KOPT-K1 (cell line): ENCODE data around the gene CLTCL1.
"Not testable (repeated sequence)": the region's sequence is repeated elsewhere in the genome, so short reads cannot be mapped to it uniquely, and the experiment has no call there.

ENCODE experiments used
- H3K27ac ChIP-seq: fragments of 200-600 bp; sonication (generic); 2 replicates; pipeline ENCODE4 v1.5.1; 2016; ENCODE audit warnings: antibody characterized with exemption, mild to moderate bottlenecking, low read depth, low read length; ENCODE audit not compliant: poor library complexity, severe bottlenecking
- H3K36me3 ChIP-seq: fragments of 200-600 bp; sonication (generic); 2 replicates; pipeline ENCODE4 v1.5.1; 2017; ENCODE audit warnings: antibody characterized with exemption, mild to moderate bottlenecking, low read length, moderate library complexity; ENCODE audit not compliant: insufficient read depth
- H3K9me3 ChIP-seq: fragments of 200-600 bp; sonication (generic); 2 replicates; pipeline ENCODE4 v1.5.1; 2017; ENCODE audit warnings: antibody characterized with exemption, low read length, mild to moderate bottlenecking; ENCODE audit not compliant: insufficient read depth, poor library complexity, severe bottlenecking

The CLTCL1 gene

DNA sequence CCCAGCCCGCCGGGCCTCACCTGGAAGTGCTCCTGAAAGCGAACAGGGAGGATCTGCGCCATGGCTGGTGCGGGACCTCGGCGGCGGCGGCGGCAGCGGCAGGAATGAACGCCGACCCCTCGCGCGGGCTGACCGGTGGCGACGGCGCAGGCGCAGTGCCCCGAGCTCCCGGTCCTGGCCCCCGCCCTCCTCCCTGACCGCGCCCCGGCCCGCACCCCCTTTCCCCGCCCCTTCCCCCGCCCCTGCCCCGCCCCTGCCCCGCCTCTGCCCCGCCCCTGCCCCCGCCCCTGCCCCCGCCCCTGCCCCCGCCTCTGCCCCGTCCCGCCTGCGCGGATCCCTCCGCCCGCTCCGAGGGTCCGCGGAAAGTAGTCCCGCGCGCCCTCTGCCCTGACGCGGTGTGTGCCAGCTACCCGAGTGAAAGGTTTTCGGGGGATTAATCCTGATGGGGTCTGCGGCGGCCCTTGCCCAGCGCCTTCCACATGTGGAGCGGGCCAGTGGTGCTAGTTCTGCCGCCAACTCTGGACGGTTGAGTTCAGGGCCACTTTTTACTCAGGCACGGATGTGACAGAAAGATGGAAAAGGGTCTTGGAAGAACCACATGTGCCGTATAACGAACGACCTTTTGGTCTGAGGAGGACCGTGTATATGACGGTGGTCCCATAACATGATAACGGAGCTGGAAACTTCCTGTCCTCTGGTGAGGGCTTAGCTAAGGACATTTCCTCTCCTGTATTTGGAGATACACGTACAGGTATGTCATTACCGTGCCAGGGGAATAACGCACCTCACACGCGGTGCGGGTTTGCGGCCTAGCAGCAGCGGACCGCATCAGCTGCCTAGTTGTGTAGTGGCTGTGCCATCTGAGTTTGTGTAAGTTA, at the start of gene CLTCL1:
TSS of gene CLTCL1 (minus strand) at position 140 of the 878 bp plus-strand sequence. CDS start at position 62, 78 bp downstream.
- H3K27ac ChIP-seq: peak within 1 kb of the TSS; percentile 72
- H3K9me3 ChIP-seq: no peaks in the 10 kb centered on the region
- no peaks in the 10 kb centered on the region for H3K36me3 ChIP-seq

DNA sequence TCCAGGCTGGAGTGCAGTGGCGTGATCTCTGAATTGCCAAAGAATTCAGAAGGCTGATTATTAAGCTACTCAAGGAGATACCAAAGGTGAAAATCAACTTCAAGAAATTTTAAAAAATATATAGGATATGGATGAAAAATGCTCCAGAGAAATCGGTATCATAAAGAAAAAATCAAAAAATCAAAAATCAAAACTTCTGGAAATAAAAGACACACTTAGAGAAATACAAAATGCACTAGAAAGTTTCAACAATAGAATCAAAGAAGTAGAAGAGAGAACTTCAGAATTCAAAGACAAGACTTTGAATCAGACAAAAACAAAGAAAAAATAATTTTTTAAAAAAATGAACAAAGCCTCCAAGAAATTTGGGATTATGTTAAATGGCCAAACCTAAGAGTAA, 45.6 kb upstream of the CLTCL1 start:
- Histone ChIP-seq H3K27ac (no peak overlapping the region), H3K36me3 (peaks cover 99% of the 10 kb centered on the region), H3K9me3 (peaks cover 79% of the 10 kb centered on the region)

DNA sequence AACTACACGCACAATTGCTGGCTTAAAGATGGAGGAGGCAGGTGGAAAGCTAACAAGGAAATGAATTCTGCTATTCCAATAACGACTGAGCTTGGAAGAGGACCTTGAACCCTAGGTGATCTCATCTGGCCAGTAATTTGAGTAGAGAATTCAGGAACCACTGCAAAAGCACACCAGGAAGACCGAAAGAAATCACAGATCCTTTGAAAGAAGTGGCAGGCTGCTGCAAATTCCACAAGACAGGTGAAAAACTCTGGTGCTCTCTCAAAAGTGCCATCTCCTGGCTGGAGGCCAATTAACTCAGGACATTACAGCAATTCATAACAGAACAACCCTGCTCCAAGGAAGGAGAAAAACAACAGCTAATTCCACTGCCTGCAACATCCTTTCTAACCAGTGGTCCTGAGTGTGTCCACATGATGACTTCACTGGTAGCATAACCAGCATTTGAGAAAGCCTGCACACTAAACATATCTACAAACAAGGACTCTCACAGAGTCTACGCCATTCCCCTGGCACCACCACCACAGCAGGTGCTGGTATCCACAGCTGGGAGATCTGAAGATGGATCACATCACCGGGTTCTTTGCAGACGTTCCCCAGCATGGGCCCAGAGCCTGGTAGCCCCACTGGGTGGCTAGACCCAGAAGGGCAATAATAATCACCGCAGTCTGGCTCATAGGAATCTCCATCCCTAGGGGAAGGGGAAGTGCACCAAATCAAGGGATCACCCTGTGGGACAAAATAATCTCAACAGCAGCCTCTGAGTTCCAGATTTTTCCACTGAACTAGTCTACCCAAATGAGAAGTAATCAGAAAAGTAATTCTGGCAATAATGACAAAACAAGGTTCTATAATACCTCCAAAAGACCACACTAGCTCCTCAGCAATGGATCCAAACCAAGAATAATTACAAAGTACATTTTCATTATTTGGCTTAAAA, 44.9 kb upstream of the CLTCL1 start:
- Histone ChIP-seq H3K36me3 (peaks cover 100% of the 10 kb centered on the region), H3K9me3 (peaks cover 79% of the 10 kb centered on the region), H3K27ac (no peak overlapping the region)

DNA sequence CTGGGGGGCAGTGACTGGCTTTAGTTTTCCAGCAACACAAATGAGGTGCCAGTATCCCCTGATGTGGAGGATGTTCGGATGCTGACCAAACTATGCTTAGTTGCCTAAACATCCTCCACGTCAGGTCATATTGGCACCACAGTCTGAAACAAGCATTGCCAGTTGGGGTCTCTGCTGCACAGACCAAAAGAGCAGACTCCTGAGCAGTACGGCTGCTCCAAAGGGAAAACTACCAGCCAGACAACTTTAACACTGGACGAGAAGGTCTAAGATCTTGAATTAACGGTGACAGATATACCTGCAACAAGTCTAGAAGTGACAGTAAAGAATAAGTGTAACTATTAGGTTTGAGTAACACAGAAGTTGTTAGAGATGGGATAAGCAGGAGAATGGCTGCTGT, 40.5 kb upstream of the CLTCL1 start:
- H3K9me3 ChIP-seq: peaks cover 49% of the 10 kb centered on the region
- H3K27ac ChIP-seq: no peak overlapping the region
- H3K36me3 ChIP-seq: peaks cover 90% of the 10 kb centered on the region

DNA sequence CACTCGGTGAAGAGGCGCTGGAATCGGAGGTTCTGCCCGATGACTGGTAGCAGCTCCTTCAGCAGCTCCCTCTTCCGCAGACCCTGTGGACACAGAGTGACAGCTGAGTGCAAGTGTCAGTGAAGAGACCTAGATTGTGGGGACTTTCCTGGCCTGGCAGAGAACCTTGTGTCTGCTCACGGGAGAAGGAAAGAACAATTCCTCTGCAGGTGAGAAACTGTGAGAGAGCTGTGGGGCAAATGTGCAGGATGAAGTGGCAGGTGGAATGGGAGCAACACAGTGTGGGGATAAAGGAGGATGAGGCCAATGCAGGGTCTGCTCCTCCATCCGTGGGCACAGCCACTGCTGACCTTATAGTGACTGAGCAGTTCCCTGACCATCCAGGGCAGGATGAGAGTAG, 40.0 kb upstream of the CLTCL1 start:
- H3K36me3 ChIP-seq: peaks cover 85% of the 10 kb centered on the region
- no peak overlapping the region for H3K27ac ChIP-seq
- H3K9me3 ChIP-seq: peaks cover 44% of the 10 kb centered on the region

DNA sequence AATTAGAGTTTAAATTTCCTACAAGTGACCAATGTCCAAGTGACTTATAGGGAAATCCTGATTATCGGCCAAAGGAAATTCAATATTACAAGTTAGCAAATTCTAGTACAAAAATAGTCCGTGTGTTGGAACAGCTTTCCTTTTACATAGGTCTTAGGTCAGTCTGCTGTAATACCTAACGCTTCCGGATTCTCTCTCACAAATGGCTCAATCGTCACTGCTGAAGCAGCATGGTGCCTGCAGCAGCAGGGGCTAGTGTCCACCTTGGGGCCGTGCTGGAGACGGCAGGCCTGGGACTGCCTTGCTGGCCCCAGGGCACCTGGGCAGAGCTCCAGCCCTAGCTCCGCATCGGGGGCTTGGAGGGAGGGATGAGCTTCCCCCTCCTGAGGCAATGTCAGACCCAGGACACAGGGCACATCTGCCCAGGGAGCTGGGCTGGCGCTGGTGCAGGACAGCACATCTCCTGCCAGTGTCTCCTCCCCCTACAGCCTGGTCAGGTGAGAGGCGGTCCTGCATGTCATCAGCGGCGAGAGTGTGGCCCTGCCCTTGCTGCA, 39.4 kb upstream of the CLTCL1 start:
- Histone ChIP-seq H3K36me3 (peaks cover 80% of the 10 kb centered on the region), H3K27ac (no peak overlapping the region), H3K9me3 (peaks cover 39% of the 10 kb centered on the region)

DNA sequence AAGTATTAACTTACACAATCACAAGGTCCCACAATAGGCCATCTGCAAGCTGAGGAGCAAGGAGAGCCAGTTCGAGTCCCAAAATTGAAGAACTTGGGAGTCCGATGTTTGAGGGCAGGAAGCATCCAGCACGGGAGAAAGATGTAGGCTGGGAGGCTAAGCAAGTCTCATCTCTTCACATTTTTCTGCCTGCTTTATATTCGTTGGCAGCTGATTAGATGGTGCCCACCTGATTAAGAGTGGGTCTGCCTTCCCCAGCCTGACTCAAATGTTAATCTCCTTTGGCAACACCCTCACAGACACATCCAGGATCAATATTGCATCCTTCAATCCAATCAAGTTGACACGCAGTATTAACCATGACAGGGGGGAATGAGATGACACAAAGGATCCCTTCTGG, 38.7 kb upstream of the CLTCL1 start:
- not testable (repeated sequence) for H3K27ac ChIP-seq
- peaks cover 31% of the 10 kb centered on the region for H3K9me3 ChIP-seq
- peaks cover 72% of the 10 kb centered on the region for H3K36me3 ChIP-seq

DNA sequence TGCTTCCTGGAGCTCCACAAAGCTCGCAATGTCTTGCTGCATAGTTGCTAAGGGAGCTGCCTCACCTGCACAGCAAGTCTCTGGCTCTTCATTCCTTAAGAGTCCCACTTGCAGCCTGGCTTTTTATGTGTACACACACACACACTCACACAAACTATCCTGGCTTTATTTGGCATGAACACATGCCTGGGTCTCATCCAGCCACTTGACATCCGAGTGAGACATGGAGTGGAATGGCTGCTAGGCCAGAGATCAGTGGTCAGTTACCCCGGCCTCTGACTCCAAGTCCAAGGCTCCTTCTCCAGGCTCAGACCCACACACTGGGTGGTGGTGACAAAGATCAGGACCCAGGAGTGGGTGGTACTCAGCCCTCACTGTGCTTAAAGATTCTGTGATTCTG, 37.9 kb upstream of the CLTCL1 start:
- Histone ChIP-seq H3K36me3 (peaks cover 65% of the 10 kb centered on the region), H3K9me3 (peaks cover 24% of the 10 kb centered on the region), H3K27ac (no peak overlapping the region)

DNA sequence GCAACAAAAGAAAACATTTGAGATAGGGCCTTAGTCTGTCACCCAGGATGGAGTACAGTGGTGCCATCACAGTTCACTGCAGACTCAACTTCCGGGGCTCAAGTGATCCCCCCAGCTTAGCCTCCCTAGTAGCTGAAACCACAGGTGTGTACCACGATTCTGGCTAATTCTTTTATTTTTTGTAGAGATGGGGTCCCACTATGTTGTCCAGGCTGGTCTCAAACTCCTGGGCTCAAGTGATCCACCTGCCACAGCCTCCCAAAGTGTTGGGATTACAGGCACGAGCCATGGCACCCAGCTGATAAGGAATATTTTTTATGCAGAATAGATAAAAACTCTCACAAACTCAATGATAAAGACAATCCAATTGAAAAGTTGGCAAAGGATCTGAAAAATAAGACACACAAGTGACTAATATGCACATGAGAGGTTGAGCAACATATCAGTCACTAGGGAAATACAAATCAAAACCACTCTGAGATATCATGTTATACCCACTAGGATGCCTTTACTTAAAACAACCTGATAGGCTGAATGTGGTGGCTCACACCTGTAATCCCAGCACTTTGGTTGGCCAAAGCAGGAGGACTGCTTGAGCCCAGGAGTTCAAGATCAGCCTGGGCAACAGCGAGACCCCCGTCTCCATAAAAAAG, 33.9 kb upstream of the CLTCL1 start:
- Histone ChIP-seq H3K27ac (no peak overlapping the region), H3K36me3 (peaks cover 25% of the 10 kb centered on the region), H3K9me3 (peaks cover 17% of the 10 kb centered on the region)

DNA sequence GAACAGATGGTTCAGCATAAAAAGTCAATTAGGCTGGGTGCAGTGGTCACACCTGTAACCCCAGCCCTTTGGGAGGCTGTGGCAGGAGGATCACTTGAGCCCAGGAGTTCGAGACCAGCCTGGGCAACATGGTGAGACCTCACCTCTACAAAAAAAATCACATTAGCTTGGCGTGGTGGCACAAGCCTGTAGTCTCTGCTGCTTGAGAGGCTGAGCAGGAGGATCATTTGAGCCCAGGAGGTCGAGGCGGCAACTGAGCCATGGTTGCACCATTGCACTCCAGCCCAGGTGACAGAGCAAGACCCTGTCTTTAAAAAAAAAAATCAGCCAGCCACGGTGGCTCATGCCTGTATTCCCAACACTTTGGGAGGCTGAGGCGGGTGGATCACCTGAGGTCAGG, 31.9 kb upstream of the CLTCL1 start:
- not testable (repeated sequence) for H3K27ac ChIP-seq, H3K36me3 ChIP-seq, H3K9me3 ChIP-seq

DNA sequence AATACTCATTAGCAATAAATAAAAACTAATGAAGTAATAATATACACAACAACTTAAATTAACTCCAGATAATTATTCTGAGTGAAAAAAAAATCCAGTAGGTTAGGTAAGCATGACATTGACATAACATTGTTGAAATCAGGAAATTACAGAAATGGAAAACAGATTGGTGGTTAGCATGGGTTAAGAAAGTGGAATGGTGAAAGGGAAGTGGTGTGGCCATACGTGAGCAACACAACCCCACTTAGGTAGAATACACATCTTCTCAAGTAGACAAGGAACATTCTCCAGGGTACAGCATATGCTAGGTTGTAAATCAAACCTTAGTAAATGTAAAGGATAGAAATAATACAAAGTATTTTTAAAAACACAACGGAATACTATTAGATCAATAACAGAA, 30.2 kb upstream of the CLTCL1 start:
- no peaks in the 10 kb centered on the region for H3K36me3 ChIP-seq
- peaks cover 20% of the 10 kb centered on the region for H3K9me3 ChIP-seq

DNA sequence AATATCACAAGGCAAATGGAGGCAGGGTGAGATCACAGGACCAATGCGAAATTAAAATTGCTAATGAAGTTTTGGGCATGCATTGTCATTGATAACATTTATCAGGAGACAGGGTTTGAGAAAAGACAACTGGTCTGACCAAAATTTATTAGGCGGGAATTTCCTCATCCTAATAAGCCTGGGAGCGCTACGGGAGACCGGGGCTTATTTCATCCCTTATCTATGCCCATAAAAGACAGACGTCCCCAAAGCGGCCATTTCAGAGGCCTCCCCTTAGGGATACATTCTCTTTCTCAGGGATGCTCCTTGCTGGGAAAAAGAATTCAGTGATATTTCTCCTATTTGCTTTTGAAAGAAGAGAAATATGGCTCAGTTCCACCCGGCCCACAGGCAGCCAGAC, 28.6 kb upstream of the CLTCL1 start:
- not testable (repeated sequence) for H3K36me3 ChIP-seq, H3K27ac ChIP-seq
- peaks cover 33% of the 10 kb centered on the region for H3K9me3 ChIP-seq

More for the DNA sequence above, 30.2 kb upstream of the CLTCL1 start:
- no peak overlapping the region for H3K27ac ChIP-seq

DNA sequence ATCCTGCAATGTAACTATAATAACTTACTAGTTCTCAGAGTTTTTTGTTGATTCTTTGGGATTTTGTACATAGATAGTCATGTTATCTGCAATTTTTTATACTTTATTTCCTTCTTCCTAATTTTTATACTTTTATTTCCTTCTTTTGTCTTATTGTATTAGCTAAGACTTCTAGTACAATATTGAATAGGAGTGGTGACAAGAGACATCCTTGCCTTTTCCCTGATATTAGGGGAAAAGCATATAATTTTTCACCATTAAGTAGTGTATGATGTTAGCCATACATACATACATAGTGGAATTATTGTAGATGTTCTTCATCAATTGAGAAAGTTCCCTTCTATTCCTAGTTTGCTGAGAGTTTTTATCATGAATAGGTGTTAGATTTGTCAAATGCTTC, 27.8 kb upstream of the CLTCL1 start:
- Histone ChIP-seq H3K9me3 (peaks cover 33% of the 10 kb centered on the region), H3K27ac (no peak overlapping the region), H3K36me3 (no peaks in the 10 kb centered on the region)

DNA sequence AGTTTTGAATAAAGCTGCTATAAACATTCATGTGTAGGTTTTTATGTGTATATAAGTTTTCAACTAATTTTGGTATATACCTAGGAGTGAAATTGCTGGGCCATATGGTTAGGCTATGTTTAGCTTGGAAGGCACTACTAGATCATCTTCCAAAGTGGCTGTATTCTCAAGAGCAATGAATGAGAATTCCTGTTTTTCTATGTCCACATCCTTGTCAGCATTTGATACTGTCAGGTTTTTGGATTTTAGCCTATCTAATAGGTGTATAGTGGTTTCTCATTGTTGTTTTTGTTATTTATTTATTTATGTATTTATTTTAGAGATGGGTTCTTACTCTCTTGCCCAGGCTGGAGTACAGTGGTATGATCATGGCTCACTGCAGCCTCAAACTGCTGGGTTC, 26.3 kb upstream of the CLTCL1 start:
- no peak overlapping the region for H3K27ac ChIP-seq
- H3K36me3 ChIP-seq: no peaks in the 10 kb centered on the region
- H3K9me3 ChIP-seq: peaks cover 33% of the 10 kb centered on the region

DNA sequence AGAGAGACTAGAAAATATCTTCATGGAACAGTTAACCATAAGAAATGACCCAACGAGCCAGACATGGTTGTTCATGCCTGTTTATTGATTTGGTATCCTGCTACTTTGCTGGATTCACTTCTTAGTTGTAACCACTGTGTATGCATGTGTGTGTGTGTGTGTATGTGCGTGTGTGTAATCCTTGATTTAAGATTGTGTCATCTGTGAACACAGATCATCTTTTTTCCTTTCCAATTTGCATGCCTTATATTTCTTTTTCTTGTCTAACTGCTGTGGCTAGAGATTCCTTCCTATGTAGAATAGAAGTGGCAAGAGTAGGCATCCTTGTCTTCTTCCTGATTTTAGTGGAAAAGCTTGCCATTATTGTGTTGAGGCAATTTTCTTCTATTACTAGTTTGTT, 16.4 kb upstream of the CLTCL1 start:
- Histone ChIP-seq H3K27ac (no peak overlapping the region), H3K36me3 (no peaks in the 10 kb centered on the region), H3K9me3 (no peaks in the 10 kb centered on the region)
